Measurements from ENCODE around the gene KRT6A. TPM values are rescaled to one million over a fixed set of nuclear protein-coding genes. Genes with fewer than 3 reads are reported as not detected.

Gene KRT6A
- total and polyA plus RNA-seq, 9 of the 15 experiments (the other 6 are each of a cell fraction or from before 2014, with no cell fraction given), result 0.26 TPM; not detected in 8

- ChIA-PET CTCF (ENCODE audit: low intra/inter-chr PET ratio) (no interaction called here), POLR2A (interaction anchor here (0.6 to 1.0 kb wide), 3 partner anchors 21 to 350 kb away, joined by 3 to 5 read pairs (median 3); partner anchors contain the start of gene KRT5)
- no peaks in the 10 kb centered on the region for H3K79me2 ChIP-seq (ENCODE audit: control insufficient read depth, insufficient read depth, low read length)
- no TSS peak for BruUV-seq (replicated peaks)
- TF ChIP-seq TSC22D4 (tag; IDR thresholded peaks at IDR 0.05) (no peak), PATZ1 (CRISPR knock-in tag; IDR thresholded peaks at IDR 0.05; ENCODE audit: borderline replicate concordance) (no peak), RHOXF2B (CRISPR knock-in tag; conservative IDR thresholded peaks at IDR 0.05) (no peak), MBD2 (IDR thresholded peaks at IDR 0.05; ENCODE audit: borderline replicate concordance, low read depth) (no peak), ZNF318 (IDR thresholded peaks at IDR 0.05; ENCODE audit: borderline replicate concordance in 1 of 2, low read depth in 1 of 2) (no peak), ZNF212 (CRISPR knock-in tag; IDR thresholded peaks at IDR 0.05) (no peak)
- in situ Hi-C loops (cut with MboI) (no loop called here), intact Hi-C loops (cut with micrococcal nuclease) (no loop called here)
- H3K4me3 ChIP-seq, result no peak overlapping the region
- H3K9ac ChIP-seq (ENCODE audit: insufficient read depth in 1 of 2, low read depth in 2 of 2, low read length in 2 of 2), result no peak overlapping the region
- H3K9me3 ChIP-seq (replicated peaks; ENCODE audit: control insufficient read depth, insufficient read depth, low read depth, low read length), result no peaks in the 10 kb centered on the region
- DNase-seq (ENCODE audit: extremely low read depth in 1 of 4, low spot score in 3 of 4), result no peak
- H2AFZ ChIP-seq (ENCODE audit: low read depth, low read length), result no peak overlapping the region
- no peak for ATAC-seq
- H3K4me1 ChIP-seq (replicated peaks in 1 of 2; ENCODE audit: control insufficient read depth in 2 of 2, insufficient read depth in 2 of 2, low read length in 2 of 2), result no peaks in the 10 kb centered on the region
- H3K36me3 ChIP-seq (ENCODE audit: control insufficient read depth, insufficient read depth, low read length), result no peaks in the 10 kb centered on the region
- H4K20me1 ChIP-seq (replicated peaks; ENCODE audit: control insufficient read depth, insufficient read depth, low read length), result no peaks in the 10 kb centered on the region; the same call in 1 of the 2 replicates
- H3K9me1 ChIP-seq (ENCODE audit: control insufficient read depth, insufficient read depth, low read length), result no peaks in the 10 kb centered on the region
- no peak for FAIRE-seq
- no peak overlapping the region for H3K4me2 ChIP-seq (ENCODE audit: insufficient read depth, low read length)
- WGBS (ENCODE audit: insufficient coverage, low coverage, missing lambda C conversion rate), result 0% methylated on average over 5 of the region's 5 CpGs
- H3K27ac ChIP-seq (ENCODE audit: extremely low read depth, low read depth, low read length), result no peak overlapping the region
- H3K27me3 ChIP-seq (ENCODE audit: control insufficient read depth in 2 of 2, insufficient read depth in 2 of 2, low read length in 2 of 2), result no peaks in the 10 kb centered on the region; a peak in 2 of 5 replicates
Observed at GRCh38 chr12:52499806-52500560, 6.9 kb upstream of the KRT6A start.
